ENCODE results near the gene RSF1. TPM values are rescaled to one million over a fixed set of nuclear protein-coding genes. Genes with fewer than 3 reads are reported as not detected.

RSF1 gene
- total and polyA plus RNA-seq, 8 donors = 5.6 to 34.3 (median 22.9) TPM

GRCh38 chr11:77758331-77758730 lies 62.2 kb downstream of the RSF1 start:
- FAIRE-seq (no peak), ATAC-seq (no peak), DNase-seq (no peak)
- H3K27me3 ChIP-seq = no peaks in the 10 kb centered on the region
- H3K27ac ChIP-seq = no peak overlapping the region
- H3K9me3 ChIP-seq = no peaks in the 10 kb centered on the region
- intact Hi-C loops (cut with DNase I) = no loop called here
- no peaks in the 10 kb centered on the region for H3K36me3 ChIP-seq
- no peak overlapping the region for H3K4me3 ChIP-seq
- WGBS, 2 donors = 93 to 95% methylated on average over 2 of the region's 2 CpGs
- no peaks in the 10 kb centered on the region for H3K4me1 ChIP-seq
- no peak for TF ChIP-seq CTCF (IDR thresholded peaks at IDR 0.05)

- Histone ChIP-seq H3K36me3 (no peaks in the 10 kb centered on the region), H3K9me3 (no peaks in the 10 kb centered on the region), H3K27me3 (no peaks in the 10 kb centered on the region), H3K4me1 (peaks cover 0 to 4% (median 0%) of the 10 kb centered on the region in 3 donors), H3K4me3 (no peak overlapping the region), H3K27ac (no peak overlapping the region)
- FAIRE-seq = no peak
- DNase-seq = no peak
- intact Hi-C loops (cut with DNase I) = no loop called here
- ATAC-seq = no peak
- 94 to 96% methylated on average over 5 of the region's 5 CpGs for WGBS, 2 donors
- TF ChIP-seq CTCF (IDR thresholded peaks at IDR 0.05) = no peak
These were observed 67.3 kb downstream of the RSF1 start for GRCh38 chr11:77753230-77753629.

GRCh38 chr11:77752516-77752915 lies 68.0 kb downstream of the RSF1 start:
- DNase-seq (no peak), FAIRE-seq (no peak), ATAC-seq (no peak)
- WGBS, 2 donors = 57 to 62% methylated on average over 3 of the region's 3 CpGs
- no peak overlapping the region for H3K4me3 ChIP-seq
- no peaks in the 10 kb centered on the region for H3K36me3 ChIP-seq
- no peak for TF ChIP-seq CTCF (IDR thresholded peaks at IDR 0.05)
- no peaks in the 10 kb centered on the region for H3K27me3 ChIP-seq
- intact Hi-C loops (cut with DNase I) = no loop called here
- H3K4me1 ChIP-seq = peaks cover 0 to 4% (median 0%) of the 10 kb centered on the region in 3 donors
- H3K27ac ChIP-seq = no peak overlapping the region
- H3K9me3 ChIP-seq = no peaks in the 10 kb centered on the region

- no peak overlapping the region for H3K27ac ChIP-seq
- no peak for FAIRE-seq
- no peak for ATAC-seq
These were observed 69.9 kb downstream of the RSF1 start for GRCh38 chr11:77750394-77751156.

More at GRCh38 chr11:77750394-77751156, 69.9 kb downstream of the RSF1 start:
- Histone ChIP-seq H3K4me1 (peaks cover 0 to 4% (median 0%) of the 10 kb centered on the region in 3 donors), H3K27me3 (no peaks in the 10 kb centered on the region), H3K36me3 (no peaks in the 10 kb centered on the region), H3K4me3 (no peak overlapping the region), H3K9me3 (no peaks in the 10 kb centered on the region)
- 89 to 91% methylated on average over 6 of the region's 6 CpGs for WGBS, 2 donors
- DNase-seq = no peak
- no peak for TF ChIP-seq CTCF (IDR thresholded peaks at IDR 0.05)
- intact Hi-C loops (cut with DNase I) = no loop called here

Data from pancreas (tissue), 10 donors.